ENCODE measurements around the gene EXOC2. TPM values are rescaled to one million over a fixed set of nuclear protein-coding genes. Genes with fewer than 3 reads are reported as not detected.

Gene EXOC2
- total RNA-seq, 1 experiment from 2014 or later = 30.5 TPM

GRCh38 chr6:540490-540889 is 152.4 kb downstream of the EXOC2 start:
- ChIA-PET POLR2A (no interaction called here), CTCF (no interaction called here)
- Histone ChIP-seq H3K27me3 (ENCODE audit: control insufficient read depth, insufficient read depth, low read length) (no peaks in the 10 kb centered on the region), H3K9me3 (ENCODE audit: control insufficient read depth, insufficient read depth, low read depth, low read length) (no peaks in the 10 kb centered on the region; the same call in 1 of the 2 replicates), H3K27ac (ENCODE audit: low read length) (no peak overlapping the region), H3K4me3 (ENCODE audit: low read depth in 2 of 2, low read length in 2 of 2) (no peak overlapping the region), H3K36me3 (ENCODE audit: control insufficient read depth, insufficient read depth, low read length) (no peaks in the 10 kb centered on the region; the same call in 1 of the 2 replicates), H3K4me1 (ENCODE audit: control insufficient read depth, insufficient read depth, low read length) (no peaks in the 10 kb centered on the region)
- in situ Hi-C loops (cut with HindIII; ENCODE audit: low pct_unique_long_range_greater_than_20kb, low sequenced_read_pairs) (no loop called here), intact Hi-C loops (cut with micrococcal nuclease; ENCODE audit: unreplicated experiment) (no loop called here)
- DNase-seq (ENCODE audit: low read depth, low spot score) (no peak), ATAC-seq (no peak)
- no TSS peak for BruUV-seq (replicated peaks)
- TF ChIP-seq CTCF (IDR thresholded peaks at IDR 0.05) (no peak), SIN3A (IDR thresholded peaks at IDR 0.05; ENCODE audit: borderline replicate concordance, insufficient read depth, low read depth, low read length) (no peak), POLR2AphosphoS5 (IDR thresholded peaks at IDR 0.05; ENCODE audit: low read depth, low read length) (no peak), REST (IDR thresholded peaks at IDR 0.05; ENCODE audit: insufficient read depth in 1 of 2, low read depth in 2 of 2, low read length in 1 of 2) (no peak), TCF7L2 (IDR thresholded peaks at IDR 0.05; ENCODE audit: low read depth, low read length) (no peak)

GRCh38 chr6:537114-537513 is 155.8 kb downstream of the EXOC2 start:
- DNase-seq (ENCODE audit: low read depth, low spot score) (no peak), ATAC-seq (no peak)
- no peak for TF ChIP-seq CTCF (IDR thresholded peaks at IDR 0.05)
- TF ChIP-seq TCF7L2 (IDR thresholded peaks at IDR 0.05; ENCODE audit: low read depth, low read length) = no peak
- TF ChIP-seq SIN3A (IDR thresholded peaks at IDR 0.05; ENCODE audit: borderline replicate concordance, insufficient read depth, low read depth, low read length) = no peak
- no peak for TF ChIP-seq REST (IDR thresholded peaks at IDR 0.05; ENCODE audit: insufficient read depth in 1 of 2, low read depth in 2 of 2, low read length in 1 of 2)
- TF ChIP-seq POLR2AphosphoS5 (IDR thresholded peaks at IDR 0.05; ENCODE audit: low read depth, low read length) = no peak
- Histone ChIP-seq H3K36me3 (ENCODE audit: control insufficient read depth, insufficient read depth, low read length) (no peaks in the 10 kb centered on the region), H3K4me3 (ENCODE audit: low read depth in 2 of 2, low read length in 2 of 2) (no peak overlapping the region), H3K27me3 (ENCODE audit: control insufficient read depth, insufficient read depth, low read length) (no peaks in the 10 kb centered on the region), H3K9me3 (ENCODE audit: control insufficient read depth, insufficient read depth, low read depth, low read length) (no peaks in the 10 kb centered on the region; the same call in 1 of the 2 replicates), H3K4me1 (ENCODE audit: control insufficient read depth, insufficient read depth, low read length) (no peaks in the 10 kb centered on the region), H3K27ac (ENCODE audit: low read length) (no peak overlapping the region)
- intact Hi-C loops (cut with micrococcal nuclease; ENCODE audit: unreplicated experiment) = no loop called here
- ChIA-PET POLR2A (no interaction called here), CTCF (no interaction called here)
- BruUV-seq (replicated peaks) = no TSS peak
- in situ Hi-C loops (cut with HindIII; ENCODE audit: low pct_unique_long_range_greater_than_20kb, low sequenced_read_pairs) = no loop called here

Data from Panc1 (cell line).